ENCODE measurements around the gene SPATA16. TPM values are rescaled to one million over a fixed set of nuclear protein-coding genes. Genes with fewer than 3 reads are reported as not detected.
A peak's percentile ranks its signal among the peaks of the same experiment; 100 is the strongest.
"Not testable (repeated sequence)": the region's sequence is repeated elsewhere in the genome, so short reads cannot be mapped to it uniquely, and the experiment has no call there.

The SPATA16 gene
- total RNA-seq, 1 experiment from 2014 or later: not detected

- DNase-seq (ENCODE audit: low spot score): no peak
Measured at GRCh38 chr3:173058229-173058628, 82.8 kb downstream of the SPATA16 start.

- no peak for DNase-seq (ENCODE audit: low spot score)
Measured at GRCh38 chr3:173055228-173055933, 85.7 kb downstream of the SPATA16 start.

- no peak for DNase-seq (ENCODE audit: low spot score)
Measured at GRCh38 chr3:173049360-173049759, 91.7 kb downstream of the SPATA16 start.

GRCh38 chr3:173045770-173046382 is 95.2 kb downstream of the SPATA16 start:
- peak; percentile 4 for DNase-seq (ENCODE audit: low spot score)

- no peak for DNase-seq (ENCODE audit: low spot score)
Measured at GRCh38 chr3:173044998-173045397, 96.0 kb downstream of the SPATA16 start.

GRCh38 chr3:173043757-173044156 is 97.3 kb downstream of the SPATA16 start:
- no peak for DNase-seq (ENCODE audit: low spot score)

- no peak for DNase-seq (ENCODE audit: low spot score)
Measured at GRCh38 chr3:173038484-173038871, 102.6 kb downstream of the SPATA16 start.

- no peak for DNase-seq (ENCODE audit: low spot score)
Measured at GRCh38 chr3:173037840-173038483, 103.1 kb downstream of the SPATA16 start.

GRCh38 chr3:173030273-173030672 is 110.8 kb downstream of the SPATA16 start:
- no peak for DNase-seq (ENCODE audit: low spot score)

GRCh38 chr3:173028351-173028750 is 112.7 kb downstream of the SPATA16 start:
- no peak for DNase-seq (ENCODE audit: low spot score)

- DNase-seq (ENCODE audit: low spot score): no peak
Measured at GRCh38 chr3:173027429-173027828, 113.6 kb downstream of the SPATA16 start.

GRCh38 chr3:173025941-173026340 is 115.1 kb downstream of the SPATA16 start:
- DNase-seq (ENCODE audit: low spot score): no peak

GRCh38 chr3:173021547-173022185 is 119.4 kb downstream of the SPATA16 start:
- no peak for DNase-seq (ENCODE audit: low spot score)

GRCh38 chr3:173020128-173020527 is 120.9 kb downstream of the SPATA16 start:
- DNase-seq (ENCODE audit: low spot score): not testable (repeated sequence)

GRCh38 chr3:173019378-173019777 is 121.7 kb downstream of the SPATA16 start:
- no peak for DNase-seq (ENCODE audit: low spot score)

- DNase-seq (ENCODE audit: low spot score): no peak
Measured at GRCh38 chr3:173018758-173019157, 122.3 kb downstream of the SPATA16 start.

GRCh38 chr3:173013219-173013832 is 127.7 kb downstream of the SPATA16 start:
- no peak for DNase-seq (ENCODE audit: low spot score)

GRCh38 chr3:173009410-173009809 is 131.6 kb downstream of the SPATA16 start:
- no peak for DNase-seq (ENCODE audit: low spot score)

- DNase-seq (ENCODE audit: low spot score): no peak
Measured at GRCh38 chr3:173008978-173009377, 132.1 kb downstream of the SPATA16 start.

- DNase-seq (ENCODE audit: low spot score): no peak
Measured at GRCh38 chr3:173007079-173007723, 133.8 kb downstream of the SPATA16 start.

GRCh38 chr3:173006006-173006405 is 135.0 kb downstream of the SPATA16 start:
- no peak for DNase-seq (ENCODE audit: low spot score)

GRCh38 chr3:173004681-173005080 is 136.4 kb downstream of the SPATA16 start:
- no peak for DNase-seq (ENCODE audit: low spot score)
